GM15510 (cell line): ENCODE measurements around the gene MYL5.

ENCODE experiments used
- POLR2A ChIP-seq: IDR thresholded peaks from 3 replicates; pipeline ENCODE4 v1.6.1; 2011; ENCODE audit warnings: borderline replicate concordance; ENCODE audit not compliant: insufficient read length; ENCODE audit errors: extremely low read depth

The MYL5 gene

DNA sequence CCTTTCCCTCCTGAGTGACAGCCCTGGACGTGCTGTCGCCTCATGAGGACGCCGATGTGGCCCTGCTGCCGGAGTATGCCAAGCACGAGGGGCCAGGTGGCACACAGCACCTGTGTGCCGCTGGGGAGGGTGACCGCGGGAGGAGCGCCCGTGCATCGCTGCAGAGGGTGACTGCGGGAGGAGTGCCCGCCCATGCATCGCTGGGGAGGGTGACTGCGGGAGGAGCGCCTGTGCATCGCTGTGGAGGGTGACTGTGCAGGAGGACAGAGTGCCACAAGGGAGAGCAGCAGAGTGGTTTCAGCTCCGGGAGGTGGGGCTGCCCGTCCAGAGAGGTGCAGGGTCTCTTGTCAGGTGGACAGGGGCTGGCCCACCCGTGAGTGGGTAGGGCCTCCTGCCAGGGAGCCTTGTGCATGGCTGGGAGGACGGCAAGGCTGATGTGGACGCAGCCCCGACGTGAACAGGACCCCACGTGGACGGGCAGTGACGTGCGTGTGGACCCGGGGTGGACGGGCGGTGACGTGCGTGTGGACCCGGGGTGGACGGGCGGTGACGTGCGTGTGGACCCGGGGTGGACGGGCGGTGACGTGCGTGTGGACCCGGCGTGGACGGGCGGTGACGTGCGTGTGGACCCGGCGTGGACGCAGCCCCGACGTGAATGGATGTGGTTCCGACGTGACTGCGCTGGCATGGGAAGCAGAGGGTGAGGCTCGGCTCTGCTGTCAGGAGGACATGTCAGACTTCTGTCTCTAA, 45.9 kb downstream of the MYL5 start:
- no peak for TF ChIP-seq POLR2A

DNA sequence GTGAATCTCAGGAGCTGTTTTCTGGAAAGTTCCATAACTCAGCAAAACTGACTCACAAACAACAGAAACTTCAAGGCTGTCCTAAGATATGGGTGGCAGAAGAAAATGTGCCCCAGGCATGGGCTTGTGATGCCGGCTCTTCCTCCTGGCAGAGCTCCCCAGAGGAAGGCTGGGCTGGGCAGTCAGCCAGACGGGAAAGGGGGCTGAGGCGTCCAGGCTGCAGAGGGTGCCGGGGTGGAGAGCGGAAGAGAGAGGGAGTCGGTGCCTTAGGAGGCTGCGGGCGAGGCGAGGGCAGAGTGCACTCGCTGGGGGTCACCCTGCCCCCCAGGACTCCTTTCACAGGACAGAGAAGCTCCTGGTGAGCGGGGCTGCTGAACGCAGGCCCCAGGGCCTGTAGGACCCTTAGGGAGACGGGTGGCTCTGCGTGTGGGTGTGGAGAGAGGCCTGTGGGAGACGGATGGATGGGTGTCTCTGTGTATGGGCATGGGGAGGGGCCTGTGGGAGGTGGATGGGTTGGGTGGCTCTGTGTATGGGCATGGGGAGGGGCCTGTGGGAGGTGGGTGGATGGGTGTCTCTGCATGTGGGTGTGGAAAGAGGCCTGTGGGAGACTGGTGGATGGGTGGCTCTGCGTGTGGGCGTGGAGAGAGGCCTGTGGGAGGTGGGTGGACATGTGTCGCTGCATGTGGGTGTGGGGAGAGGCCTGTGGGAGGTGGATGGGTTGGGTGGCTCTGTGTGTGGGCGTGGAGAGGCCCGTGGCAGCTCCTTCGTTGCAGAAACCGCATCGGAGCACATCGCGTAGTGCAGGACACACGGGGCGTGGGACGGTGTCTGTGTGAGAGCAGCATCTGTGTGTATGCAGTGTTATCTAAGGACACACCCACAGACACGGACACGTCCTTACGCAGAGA, 47.2 kb downstream of the MYL5 start:
- TF ChIP-seq POLR2A = no peak

- TF ChIP-seq POLR2A = no peak
Observed at GRCh38 chr4:722169-722725, 47.9 kb downstream of the MYL5 start.

DNA sequence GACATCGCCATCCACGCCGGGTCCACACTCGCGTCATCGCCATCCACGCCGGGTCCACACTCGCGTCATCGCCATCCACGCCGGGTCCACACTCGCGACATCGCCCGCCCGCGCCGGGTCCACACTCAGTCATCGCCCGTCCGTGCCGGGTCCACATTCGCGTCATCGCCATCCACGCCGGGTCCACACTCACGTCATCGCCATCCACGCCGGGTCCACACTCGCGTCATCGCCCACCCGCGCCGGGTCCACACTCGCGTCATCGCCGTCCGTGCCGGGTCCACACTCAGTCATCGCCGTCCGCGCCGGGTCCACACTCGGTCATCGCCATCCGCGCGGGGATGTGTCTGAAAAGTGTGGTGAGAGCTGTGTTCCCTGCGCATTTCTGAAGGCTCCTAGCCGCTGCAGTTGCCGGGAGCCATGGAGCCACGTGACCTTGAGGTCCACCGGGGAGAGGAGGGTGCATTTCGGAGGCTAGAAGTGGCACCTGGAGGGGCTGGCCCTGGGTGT, 48.6 kb downstream of the MYL5 start:
- no peak for TF ChIP-seq POLR2A

DNA sequence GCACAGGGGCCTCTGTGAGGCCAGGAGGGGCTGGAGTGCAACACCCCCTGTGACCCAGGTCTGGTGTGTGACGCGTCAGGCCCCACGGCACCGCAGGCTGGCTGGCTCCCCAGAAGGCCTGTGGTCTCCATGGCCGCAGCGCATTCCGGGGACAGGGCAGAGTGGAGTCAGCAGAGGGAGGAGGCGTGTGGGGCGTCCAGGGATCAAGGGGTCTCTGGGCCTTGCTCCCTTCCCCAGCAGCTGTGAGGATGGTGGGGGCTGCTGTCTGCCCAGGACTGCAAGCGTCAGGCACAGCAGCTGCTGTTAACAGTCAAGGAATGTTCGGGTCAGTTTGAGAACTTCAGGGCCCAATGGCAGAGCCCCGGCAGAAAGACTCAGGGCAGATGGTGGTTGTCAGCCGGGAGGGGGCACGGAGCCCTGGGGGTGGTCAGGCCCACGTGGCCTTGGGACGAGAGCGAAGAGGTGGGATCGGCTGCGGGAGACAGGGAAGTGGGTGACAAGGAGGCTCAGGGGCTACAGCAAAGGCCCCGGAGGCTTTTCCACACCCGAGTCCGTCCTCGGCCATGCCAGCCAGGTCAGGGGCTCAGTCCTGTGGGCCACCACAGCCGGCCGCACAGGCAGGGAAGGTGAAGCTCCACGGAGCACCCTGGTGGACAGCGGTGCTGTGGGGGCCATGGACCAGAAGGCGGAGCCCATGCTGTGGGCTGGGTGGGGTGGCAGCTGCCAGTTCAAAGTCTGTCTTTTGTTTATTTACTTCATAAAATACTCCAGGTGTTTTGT, 49.6 kb downstream of the MYL5 start:
- no peak for TF ChIP-seq POLR2A

DNA sequence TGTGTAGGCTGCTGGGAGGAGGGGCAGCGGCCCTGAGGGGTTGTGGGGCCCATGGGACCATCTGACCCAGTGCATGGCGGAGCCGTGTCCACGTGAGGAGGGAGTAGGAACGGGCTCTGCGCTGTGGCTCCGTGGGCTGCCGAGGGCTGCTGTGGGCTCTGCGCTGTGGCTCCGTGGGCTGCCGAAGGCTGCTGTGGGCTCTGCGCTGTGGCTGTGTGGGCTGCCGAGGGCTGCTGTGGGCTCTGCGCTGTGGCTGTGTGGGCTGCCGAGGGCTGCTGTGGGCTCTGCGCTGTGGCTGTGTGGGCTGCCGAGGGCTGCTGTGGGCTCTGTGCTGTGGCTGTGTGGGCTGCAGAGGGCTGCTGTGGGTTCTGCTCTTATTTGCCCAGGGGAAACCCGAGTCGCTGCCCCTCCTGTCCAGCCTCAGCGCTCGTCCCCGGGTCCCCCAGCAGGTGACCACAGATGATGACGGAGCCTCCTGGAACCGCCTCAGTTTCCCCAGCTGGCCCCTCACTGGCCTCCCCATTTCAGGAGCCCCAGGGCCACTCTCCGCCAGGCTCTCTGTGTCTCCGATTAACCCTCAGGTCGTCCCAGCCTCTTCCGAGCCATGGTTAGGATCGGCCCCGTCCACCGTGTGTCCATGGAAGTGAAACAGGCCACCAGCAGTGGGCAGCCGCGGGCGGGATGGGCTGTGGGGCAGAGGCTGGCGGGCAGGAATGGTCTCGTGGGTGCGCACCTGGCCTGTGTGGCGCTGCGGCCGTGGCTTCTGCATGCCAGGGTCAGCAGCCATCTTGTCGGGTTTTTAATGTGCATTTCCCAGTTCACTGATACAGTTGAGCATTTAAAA, 51.3 kb downstream of the MYL5 start:
- no peak for TF ChIP-seq POLR2A

GRCh38 chr4:726235-726787, 52.0 kb downstream of the MYL5 start:
- TF ChIP-seq POLR2A = no peak

DNA sequence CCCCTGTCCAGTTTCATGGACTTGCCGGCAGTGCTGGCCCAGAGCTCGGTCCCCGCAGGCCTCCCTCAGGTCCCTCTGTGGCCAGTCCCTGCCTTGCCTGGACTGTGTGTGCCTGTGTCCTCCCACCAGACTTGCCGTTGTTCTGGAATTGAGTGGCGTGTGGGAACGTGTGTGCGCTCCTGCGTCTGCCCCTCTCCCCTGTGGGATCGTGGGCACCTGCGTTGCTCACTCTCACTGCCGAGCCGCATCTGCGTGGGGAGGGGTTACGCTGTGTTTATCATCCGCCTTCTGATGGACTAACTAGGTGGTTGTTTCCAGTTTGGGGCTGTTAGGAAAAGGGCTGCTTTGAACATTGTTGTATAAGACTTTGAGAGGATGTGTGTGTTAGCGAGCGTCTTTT, 52.5 kb downstream of the MYL5 start:
- no peak for TF ChIP-seq POLR2A

DNA sequence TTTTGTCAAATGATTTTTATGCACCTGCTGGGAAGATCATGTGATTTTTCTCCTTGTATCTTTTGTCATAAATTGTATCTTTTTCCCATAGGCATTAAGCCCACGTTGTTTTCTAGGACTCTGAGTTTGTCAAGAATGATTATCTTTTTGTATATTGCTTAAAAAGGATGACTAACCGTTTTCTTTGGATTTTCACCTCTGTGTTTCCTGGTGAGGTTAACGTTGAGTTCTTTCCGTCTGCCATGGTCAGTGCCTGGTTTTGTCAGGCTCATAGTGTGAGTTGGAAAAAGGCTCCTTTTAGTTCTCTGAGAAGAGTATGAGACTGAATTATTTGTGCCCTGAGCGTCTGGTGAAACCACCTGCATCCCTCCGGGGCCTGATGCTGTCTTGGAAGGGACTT, 53.2 kb downstream of the MYL5 start:
- TF ChIP-seq POLR2A = no peak

GRCh38 chr4:729336-730315, 55.3 kb downstream of the MYL5 start:
- no peak for TF ChIP-seq POLR2A

GRCh38 chr4:730511-730910, 56.2 kb downstream of the MYL5 start:
- no peak for TF ChIP-seq POLR2A
